ENCODE data around the gene ARPP19. TPM values are rescaled to one million over a fixed set of nuclear protein-coding genes. Genes with fewer than 3 reads are reported as not detected.

The ARPP19 gene
- total RNA-seq, 2 experiments from 2014 or later, result 167 to 174 TPM

Other genes with a start within 250 kb of the ARPP19 start
- gene MYO5A, start 40.1 kb downstream of the ARPP19 start, total RNA-seq, result 10 to 100 TPM; 30.3 to 43.2 TPM
- 10 to 100 TPM; 26.0 to 40.5 TPM for gene ATOSA, start 110.4 kb upstream of the ARPP19 start, total RNA-seq
- gene ONECUT1, start 221.3 kb upstream of the ARPP19 start, total RNA-seq, result not detected